ENCODE measurements around the gene RFWD3.
"Not testable (repeated sequence)": the region's sequence is repeated elsewhere in the genome, so short reads cannot be mapped to it uniquely, and the experiment has no call there.

- not testable (repeated sequence) for TF ChIP-seq CTCF (IDR thresholded peaks at IDR 0.05; ENCODE audit: low read length); EZH2 (IDR thresholded peaks at IDR 0.05; ENCODE audit: borderline replicate concordance, low read length)
Observed at GRCh38 chr16:74668877-74669276, 2.2 kb upstream of the RFWD3 start.
